IPS-15b (cell line): ENCODE data around the gene GPSM1.

Experiments used
- H3K27me3 ChIP-seq: one replicate; pipeline ENCODE4 v1.6.1; 2013; ENCODE audit warnings: low read length; ENCODE audit not compliant: control insufficient read depth, insufficient read depth
- H3K36me3 ChIP-seq: one replicate; pipeline ENCODE4 v1.6.1; 2013; ENCODE audit warnings: low read length; ENCODE audit not compliant: control insufficient read depth, insufficient read depth
- H3K4me1 ChIP-seq: one replicate; pipeline ENCODE4 v1.6.1; 2013; ENCODE audit warnings: mild to moderate bottlenecking, low read length; ENCODE audit not compliant: control insufficient read depth, insufficient read depth
- H3K4me3 ChIP-seq: one replicate; pipeline ENCODE4 v1.5.1; 2013; ENCODE audit warnings: low read depth, low read length
- H3K9ac ChIP-seq: one replicate; pipeline ENCODE4 v1.6.1; 2013; ENCODE audit warnings: low read depth, mild to moderate bottlenecking, low read length
- H3K9me3 ChIP-seq: one replicate; pipeline ENCODE4 v1.6.1; 2013; ENCODE audit warnings: mild to moderate bottlenecking, low read length; ENCODE audit not compliant: control insufficient read depth, insufficient read depth

Gene GPSM1

GRCh38 chr9:136332482-136332983 lies 5.2 kb downstream of the GPSM1 start:
- H3K4me1 ChIP-seq, result no peaks in the 10 kb centered on the region

GRCh38 chr9:136333045-136333444 lies 5.7 kb downstream of the GPSM1 start:
- no peaks in the 10 kb centered on the region for H3K9me3 ChIP-seq
- no peaks in the 10 kb centered on the region for H3K27me3 ChIP-seq
- no peak overlapping the region for H3K4me3 ChIP-seq
- no peak overlapping the region for H3K9ac ChIP-seq
- peaks cover 12% of the 10 kb centered on the region for H3K36me3 ChIP-seq
- no peaks in the 10 kb centered on the region for H3K4me1 ChIP-seq

More at GRCh38 chr9:136332482-136332983, 5.2 kb downstream of the GPSM1 start:
- H3K4me3 ChIP-seq, result no peak overlapping the region
- H3K9me3 ChIP-seq, result no peaks in the 10 kb centered on the region
- peaks cover 12% of the 10 kb centered on the region for H3K36me3 ChIP-seq
- H3K27me3 ChIP-seq, result no peaks in the 10 kb centered on the region
- no peak overlapping the region for H3K9ac ChIP-seq

DNA sequence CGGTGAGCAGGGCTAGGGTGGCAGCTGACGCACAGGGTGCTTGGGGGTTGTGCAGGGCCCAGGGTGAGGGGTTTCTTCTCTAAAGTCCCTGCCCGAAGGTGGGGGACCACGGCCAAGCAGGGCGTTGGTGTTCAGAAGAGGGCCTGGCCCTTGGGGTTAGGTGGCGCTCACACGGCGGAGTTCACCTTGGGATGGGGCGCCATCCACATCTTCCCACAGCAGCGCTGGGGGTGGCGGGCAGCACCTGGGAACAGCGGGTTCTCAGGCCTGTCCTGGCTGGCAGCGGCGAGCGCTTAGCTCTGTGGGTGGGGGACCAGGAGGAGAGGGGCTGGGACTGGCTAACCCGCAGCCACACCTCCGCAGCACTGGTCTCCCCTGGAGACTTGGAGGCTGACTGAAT lies 6.1 kb downstream of the GPSM1 start:
- H3K4me1 ChIP-seq, result no peaks in the 10 kb centered on the region
- H3K36me3 ChIP-seq, result peaks cover 12% of the 10 kb centered on the region
- no peaks in the 10 kb centered on the region for H3K9me3 ChIP-seq
- no peaks in the 10 kb centered on the region for H3K27me3 ChIP-seq
- H3K4me3 ChIP-seq, result no peak overlapping the region
- no peak overlapping the region for H3K9ac ChIP-seq

DNA sequence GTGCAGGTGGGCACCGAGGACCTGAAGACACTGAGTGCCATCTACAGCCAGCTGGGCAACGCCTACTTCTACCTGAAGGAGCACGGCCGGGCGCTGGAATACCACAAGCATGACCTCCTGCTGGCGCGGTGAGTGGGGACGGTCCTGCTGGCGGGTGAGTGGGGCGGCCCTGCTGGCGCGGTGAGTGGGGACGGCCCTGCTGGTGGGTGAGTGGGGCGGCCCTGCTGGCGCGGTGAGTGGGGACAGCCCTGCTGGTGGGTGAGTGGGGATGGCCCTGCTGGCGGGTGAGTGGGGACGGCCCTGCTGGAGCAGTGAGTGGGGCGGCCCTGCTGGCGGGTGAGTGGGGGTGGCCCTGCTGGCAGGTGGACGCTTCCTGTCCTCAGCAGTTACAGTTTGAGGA lies 7.2 kb downstream of the GPSM1 start:
- Histone ChIP-seq H3K9me3 (no peaks in the 10 kb centered on the region), H3K4me1 (no peaks in the 10 kb centered on the region), H3K4me3 (no peak overlapping the region), H3K9ac (no peak overlapping the region), H3K36me3 (peaks cover 14% of the 10 kb centered on the region), H3K27me3 (no peaks in the 10 kb centered on the region)

- no peaks in the 10 kb centered on the region for H3K27me3 ChIP-seq
- H3K9ac ChIP-seq, result no peak overlapping the region
- H3K9me3 ChIP-seq, result no peaks in the 10 kb centered on the region
- no peaks in the 10 kb centered on the region for H3K4me1 ChIP-seq
- H3K4me3 ChIP-seq, result no peak overlapping the region
- H3K36me3 ChIP-seq, result peaks cover 14% of the 10 kb centered on the region
These were observed 8.2 kb downstream of the GPSM1 start for GRCh38 chr9:136335296-136336155.

DNA sequence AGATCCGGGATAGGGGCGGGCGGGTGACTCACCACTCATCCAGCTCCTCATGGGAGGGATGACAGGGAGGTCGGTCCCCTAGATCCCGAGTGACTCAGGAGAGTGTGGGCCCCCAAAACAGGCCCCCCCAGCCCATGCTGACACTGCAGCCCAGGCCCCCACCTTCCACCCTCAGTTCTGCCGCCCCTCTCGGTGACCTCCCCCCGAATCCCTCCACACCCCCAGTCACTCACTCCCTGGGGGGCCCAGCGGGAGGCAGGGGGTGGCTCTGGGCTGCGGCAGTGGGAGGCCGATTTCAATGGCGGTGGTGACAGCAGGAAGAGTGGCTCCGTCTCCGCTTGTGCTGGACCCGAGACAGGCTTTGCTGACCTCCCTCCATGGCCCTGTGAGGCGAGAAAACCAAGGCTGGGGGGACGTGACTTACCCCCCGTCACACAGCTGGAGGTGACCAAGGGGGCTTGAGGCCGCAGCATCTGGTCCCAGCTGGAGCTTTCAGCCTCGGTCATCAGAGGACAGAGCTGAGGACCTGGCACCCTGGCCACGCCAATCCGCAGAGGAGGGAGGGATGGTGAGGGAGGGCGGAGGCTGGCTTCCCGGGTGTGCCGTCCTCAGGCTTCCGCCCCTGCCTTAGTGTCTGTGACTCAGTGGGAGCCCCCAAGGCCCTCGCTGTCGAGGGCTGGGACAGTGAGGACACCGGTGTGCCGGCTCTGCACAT lies 9.0 kb downstream of the GPSM1 start:
- H3K36me3 ChIP-seq, result peaks cover 14% of the 10 kb centered on the region
- H3K4me1 ChIP-seq, result no peaks in the 10 kb centered on the region

DNA sequence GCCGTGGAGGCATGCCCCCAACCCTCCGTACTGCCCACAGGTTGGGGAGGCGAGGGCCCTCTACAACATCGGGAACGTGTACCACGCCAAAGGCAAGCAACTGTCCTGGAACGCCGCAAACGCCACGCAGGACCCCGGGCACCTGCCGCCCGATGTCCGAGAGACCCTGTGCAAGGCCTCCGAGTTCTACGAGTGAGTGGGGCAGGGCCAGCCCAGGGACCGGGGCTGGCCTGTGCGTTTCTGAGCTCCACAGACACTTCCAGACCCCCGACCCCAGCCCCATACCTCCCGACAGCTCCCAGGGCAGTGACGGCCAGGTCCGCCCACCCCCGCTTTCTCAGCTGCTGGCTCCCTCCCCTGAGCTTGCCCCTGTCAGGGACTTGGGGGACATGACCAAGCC lies 9.5 kb downstream of the GPSM1 start:
- Histone ChIP-seq H3K9ac (no peak overlapping the region), H3K27me3 (no peaks in the 10 kb centered on the region), H3K36me3 (peaks cover 14% of the 10 kb centered on the region), H3K9me3 (no peaks in the 10 kb centered on the region), H3K4me1 (no peaks in the 10 kb centered on the region), H3K4me3 (no peak overlapping the region)

More for the DNA sequence above, 9.0 kb downstream of the GPSM1 start:
- Histone ChIP-seq H3K9me3 (no peaks in the 10 kb centered on the region), H3K27me3 (no peaks in the 10 kb centered on the region), H3K4me3 (no peak overlapping the region), H3K9ac (no peak overlapping the region)

DNA sequence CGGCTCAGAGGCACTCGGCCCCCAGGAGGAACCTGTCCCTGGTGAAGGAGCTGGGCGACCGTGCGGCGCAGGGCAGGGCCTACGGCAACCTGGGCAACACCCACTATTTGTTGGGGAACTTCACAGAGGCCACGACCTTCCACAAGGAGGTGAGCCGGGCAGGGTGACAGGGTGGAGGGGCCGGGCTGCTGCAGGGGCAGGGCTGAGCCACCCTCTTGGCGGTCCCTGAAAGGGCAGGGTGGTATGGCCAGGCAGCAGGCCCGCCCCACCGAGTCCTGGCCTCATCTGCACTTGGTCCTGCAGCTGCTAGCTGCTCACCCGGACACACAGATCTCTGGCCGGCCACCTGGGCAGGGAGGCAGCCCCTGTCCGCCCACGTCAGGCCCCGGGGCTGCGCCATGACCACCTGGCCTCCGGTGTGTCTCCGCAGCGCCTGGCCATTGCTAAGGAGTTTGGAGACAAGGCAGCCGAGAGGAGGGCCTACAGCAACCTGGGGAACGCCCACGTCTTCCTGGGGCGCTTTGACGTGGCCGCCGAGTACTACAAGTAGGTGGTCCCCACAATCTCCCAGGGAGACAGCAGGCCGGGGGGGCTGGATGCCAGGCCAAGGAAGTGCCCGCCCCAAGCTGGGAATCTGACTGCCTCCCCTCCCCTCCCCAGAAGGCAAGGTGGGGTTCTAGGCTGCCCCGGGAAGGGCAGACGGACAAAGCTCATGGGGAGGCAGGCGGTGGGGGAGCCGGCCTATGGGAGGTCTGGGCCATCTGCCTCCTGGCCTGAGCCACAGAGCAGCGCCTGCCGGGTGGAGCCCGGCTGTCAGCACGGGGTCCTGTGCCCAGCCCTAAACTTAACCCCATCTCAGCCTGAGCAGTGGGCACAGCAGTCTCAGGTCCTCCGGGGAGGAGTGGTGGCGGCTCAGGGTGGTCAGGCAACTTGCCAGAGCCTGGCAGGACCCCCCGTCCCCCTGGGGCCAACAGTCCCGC lies 10.4 kb downstream of the GPSM1 start:
- Histone ChIP-seq H3K9me3 (no peaks in the 10 kb centered on the region), H3K36me3 (peaks cover 14% of the 10 kb centered on the region), H3K4me1 (no peaks in the 10 kb centered on the region), H3K9ac (no peak overlapping the region), H3K4me3 (no peak overlapping the region), H3K27me3 (no peaks in the 10 kb centered on the region)

GRCh38 chr9:136338511-136338910 lies 11.2 kb downstream of the GPSM1 start:
- Histone ChIP-seq H3K4me3 (no peak overlapping the region), H3K27me3 (no peaks in the 10 kb centered on the region), H3K4me1 (no peaks in the 10 kb centered on the region), H3K9ac (no peak overlapping the region), H3K9me3 (no peaks in the 10 kb centered on the region), H3K36me3 (peaks cover 14% of the 10 kb centered on the region)

- H3K36me3 ChIP-seq, result peaks cover 16% of the 10 kb centered on the region
- H3K4me3 ChIP-seq, result no peak overlapping the region
- H3K9ac ChIP-seq, result no peak overlapping the region
- no peaks in the 10 kb centered on the region for H3K9me3 ChIP-seq
- H3K27me3 ChIP-seq, result no peaks in the 10 kb centered on the region
- H3K4me1 ChIP-seq, result no peaks in the 10 kb centered on the region
These were observed 12.0 kb downstream of the GPSM1 start for GRCh38 chr9:136339173-136339957.

DNA sequence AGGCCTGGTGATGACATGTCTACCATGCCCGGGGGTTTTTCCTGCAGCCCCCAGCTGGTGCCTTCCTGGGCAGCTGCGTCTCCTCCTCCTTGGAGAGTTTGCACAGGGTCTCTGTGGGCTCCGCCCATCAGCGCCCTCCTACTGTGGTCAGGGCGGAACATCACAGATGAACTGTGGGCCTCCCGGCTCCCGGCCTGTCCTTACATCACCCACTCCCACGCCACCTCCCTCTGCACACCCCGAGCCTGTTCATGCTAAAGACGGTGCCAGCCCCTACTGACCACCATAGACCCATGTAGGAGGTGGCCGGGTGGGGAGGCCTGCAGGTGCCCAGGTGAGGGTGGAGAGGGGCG lies 12.6 kb downstream of the GPSM1 start:
- no peak overlapping the region for H3K9ac ChIP-seq
- H3K4me1 ChIP-seq, result no peaks in the 10 kb centered on the region
- H3K36me3 ChIP-seq, result peaks cover 15% of the 10 kb centered on the region
- H3K27me3 ChIP-seq, result no peaks in the 10 kb centered on the region
- H3K9me3 ChIP-seq, result no peaks in the 10 kb centered on the region
- H3K4me3 ChIP-seq, result no peak overlapping the region
